ENCODE data around the gene C7orf33.

DNA sequence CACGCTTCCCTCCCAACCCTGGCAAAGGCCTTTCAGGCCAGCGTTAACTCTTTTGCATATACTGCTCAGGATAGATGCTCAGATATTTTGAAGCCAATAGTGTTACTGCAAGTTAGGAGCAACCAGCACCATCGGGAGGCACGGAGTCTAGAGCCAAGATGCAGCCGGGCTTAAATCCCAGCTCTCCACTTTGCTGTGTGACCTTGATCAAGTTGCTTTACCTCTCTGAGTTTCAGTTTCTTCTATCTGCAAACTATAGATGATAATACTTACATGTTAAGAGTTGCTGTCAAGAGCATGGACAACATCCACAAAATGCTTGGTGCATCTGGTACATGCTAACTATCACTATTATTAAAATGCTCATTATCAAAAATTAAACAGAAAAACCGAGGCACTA, 45.4 kb upstream of the C7orf33 start:
- TF ChIP-seq CTCF (IDR thresholded peaks at IDR 0.05; ENCODE audit: poor library complexity, severe bottlenecking) = no peak
- no peak for TF ChIP-seq MXI1 (conservative IDR thresholded peaks at IDR 0.05; ENCODE audit: poor library complexity, severe bottlenecking)
- no peak for TF ChIP-seq EZH2 (IDR thresholded peaks at IDR 0.05; ENCODE audit: borderline replicate concordance, insufficient read depth, low read length, poor library complexity, severe bottlenecking)
- TF ChIP-seq, protein P1, sequence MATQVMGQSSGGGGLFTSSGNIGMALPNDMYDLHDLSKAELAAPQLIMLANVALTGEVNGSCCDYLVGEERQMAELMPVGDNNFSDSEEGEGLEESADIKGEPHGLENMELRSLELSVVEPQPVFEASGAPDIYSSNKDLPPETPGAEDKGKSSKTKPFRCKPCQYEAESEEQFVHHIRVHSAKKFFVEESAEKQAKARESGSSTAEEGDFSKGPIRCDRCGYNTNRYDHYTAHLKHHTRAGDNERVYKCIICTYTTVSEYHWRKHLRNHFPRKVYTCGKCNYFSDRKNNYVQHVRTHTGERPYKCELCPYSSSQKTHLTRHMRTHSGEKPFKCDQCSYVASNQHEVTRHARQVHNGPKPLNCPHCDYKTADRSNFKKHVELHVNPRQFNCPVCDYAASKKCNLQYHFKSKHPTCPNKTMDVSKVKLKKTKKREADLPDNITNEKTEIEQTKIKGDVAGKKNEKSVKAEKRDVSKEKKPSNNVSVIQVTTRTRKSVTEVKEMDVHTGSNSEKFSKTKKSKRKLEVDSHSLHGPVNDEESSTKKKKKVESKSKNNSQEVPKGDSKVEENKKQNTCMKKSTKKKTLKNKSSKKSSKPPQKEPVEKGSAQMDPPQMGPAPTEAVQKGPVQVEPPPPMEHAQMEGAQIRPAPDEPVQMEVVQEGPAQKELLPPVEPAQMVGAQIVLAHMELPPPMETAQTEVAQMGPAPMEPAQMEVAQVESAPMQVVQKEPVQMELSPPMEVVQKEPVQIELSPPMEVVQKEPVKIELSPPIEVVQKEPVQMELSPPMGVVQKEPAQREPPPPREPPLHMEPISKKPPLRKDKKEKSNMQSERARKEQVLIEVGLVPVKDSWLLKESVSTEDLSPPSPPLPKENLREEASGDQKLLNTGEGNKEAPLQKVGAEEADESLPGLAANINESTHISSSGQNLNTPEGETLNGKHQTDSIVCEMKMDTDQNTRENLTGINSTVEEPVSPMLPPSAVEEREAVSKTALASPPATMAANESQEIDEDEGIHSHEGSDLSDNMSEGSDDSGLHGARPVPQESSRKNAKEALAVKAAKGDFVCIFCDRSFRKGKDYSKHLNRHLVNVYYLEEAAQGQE (IDR thresholded peaks at IDR 0.05; ENCODE audit: borderline replicate concordance) = no peak
- TF ChIP-seq EP300 (conservative IDR thresholded peaks at IDR 0.05; ENCODE audit: poor library complexity, severe bottlenecking) = no peak
- TF ChIP-seq SMC3 (conservative IDR thresholded peaks at IDR 0.05; ENCODE audit: poor library complexity) = no peak

All from neural cell (in vitro differentiated cells).